Esophagus muscularis mucosa (tissue), 4 donors: ENCODE measurements around the gene GRK1.

Source experiments
- CTCF ChIP-seq, 3 experiments: fragments of 200-600 bp in 2 of 3; fragments of 450-650 bp in 1 of 3; sonication (generic) in 2 of 3; IDR thresholded peaks; one replicate each; pipeline ENCODE4 v1.5.1; 2017 to 2019; ENCODE audit warnings: antibody characterized with exemption in 3 of 3, mild to moderate bottlenecking in 2 of 3, moderate library complexity in 1 of 3
- EP300 ChIP-seq: sonication (generic); formaldehyde crosslinking; IDR thresholded peaks from one replicate; pipeline ENCODE4 v1.6.1; 2017; ENCODE audit warnings: antibody characterized with exemption
- POLR2A ChIP-seq: fragments of 450-650 bp; IDR thresholded peaks from one replicate; pipeline ENCODE4 v1.6.1; 2017; ENCODE audit warnings: antibody characterized with exemption, moderate library complexity, mild to moderate bottlenecking, low read depth

- TF ChIP-seq CTCF (IDR thresholded peaks at IDR 0.05) (no peak), EP300 (no peak), POLR2A (no peak)
Measured at GRCh38 chr13:113763961-113764792, 97.2 kb downstream of the GRK1 start.
